Measurements from ENCODE around the gene EIF2B4. TPM values are rescaled to one million over a fixed set of nuclear protein-coding genes. Genes with fewer than 3 reads are reported as not detected.

The EIF2B4 gene
- total RNA-seq: 21.7 and 50.4 TPM in 2 replicates

GRCh38 chr2:27370026-27370815 lies at the start of gene EIF2B4, which contains the start of gene SNX17:
Gene EIF2B4 (minus strand): TSS chr2:27370338. CDS start chr2:27370314, 24 bp downstream.
Gene SNX17 (plus strand): TSS chr2:27370616. CDS start chr2:27370744, 128 bp downstream.

GRCh38 chr2:27409321-27410073 lies 39.4 kb upstream of the EIF2B4 start, which contains the start of gene PPM1G:
Gene PPM1G (minus strand): TSS chr2:27409591. CDS start chr2:27409422, 169 bp downstream.

GRCh38 chr2:27380626-27381545 lies 10.7 kb upstream of the EIF2B4 start, which contains the start of gene ZNF513:
Gene ZNF513 (minus strand): TSS chr2:27380734. CDS start chr2:27380526, 208 bp downstream.

GRCh38 chr2:27356382-27357181 lies 13.6 kb downstream of the EIF2B4 start, which contains the start of gene GTF3C2:
Gene GTF3C2 (minus strand): TSS chr2:27356764. CDS start chr2:27343554, 13,210 bp downstream.

GRCh38 chr2:27322766-27323595 lies 47.2 kb downstream of the EIF2B4 start, which contains the start of gene MPV17:
Gene MPV17 (minus strand): TSS chr2:27323097. CDS start chr2:27322517, 580 bp downstream.

Other genes starting within 250 kb of the EIF2B4 start
- gene ABHD1, start 246.5 kb downstream of the EIF2B4 start, total RNA-seq: under 0.01 and 0.28 TPM in 2 replicates
- gene PREB, start 235.7 kb downstream of the EIF2B4 start, total RNA-seq: 44.5 and 53.3 TPM in 2 replicates
- gene PRR30, start 230.9 kb downstream of the EIF2B4 start, total RNA-seq: not detected in 2 replicates
- gene TCF23, start 221.3 kb downstream of the EIF2B4 start, total RNA-seq: not detected in 2 replicates
- 136 and 240 TPM in 2 replicates for gene ATRAID, start 158.3 kb downstream of the EIF2B4 start, total RNA-seq
- gene SLC5A6, start 158.1 kb downstream of the EIF2B4 start, total RNA-seq: 14.9 and 30.3 TPM in 2 replicates
- gene CAD, start 153.0 kb downstream of the EIF2B4 start, total RNA-seq: 22.6 and 47.9 TPM in 2 replicates
- under 0.01 and 0.19 TPM in 2 replicates for gene SLC30A3, start 107.3 kb downstream of the EIF2B4 start, total RNA-seq
- not detected in 2 replicates for gene DNAJC5G, start 94.9 kb downstream of the EIF2B4 start, total RNA-seq
- under 0.01 TPM in 1 of 2 replicates, not detected in the other for gene TRIM54, start 87.9 kb downstream of the EIF2B4 start, total RNA-seq
- gene UCN, start 61.9 kb downstream of the EIF2B4 start, total RNA-seq: 0.38 and 1.1 TPM in 2 replicates
- 56.2 and 77.5 TPM in 2 replicates for gene MPV17, start 47.2 kb downstream of the EIF2B4 start, total RNA-seq
- gene GTF3C2, start 13.6 kb downstream of the EIF2B4 start, total RNA-seq: 14.1 and 19.2 TPM in 2 replicates
- 137 and 174 TPM in 2 replicates for gene SNX17, start 278 bp upstream of the EIF2B4 start, total RNA-seq
- 6.8 and 7.1 TPM in 2 replicates for gene ZNF513, start 10.4 kb upstream of the EIF2B4 start, total RNA-seq
- gene PPM1G, start 39.3 kb upstream of the EIF2B4 start, total RNA-seq: 59.5 and 167 TPM in 2 replicates
- gene NRBP1, start 58.3 kb upstream of the EIF2B4 start, total RNA-seq: 100 and 134 TPM in 2 replicates
- not detected in 2 replicates for gene KRTCAP3, start 72.0 kb upstream of the EIF2B4 start, total RNA-seq
- 23.6 and 26.8 TPM in 2 replicates for gene IFT172, start 119.4 kb upstream of the EIF2B4 start, total RNA-seq
- gene FNDC4, start 124.9 kb upstream of the EIF2B4 start, total RNA-seq: 21.7 and 24.5 TPM in 2 replicates
- 1.1 and 1.9 TPM in 2 replicates for gene GCKR, start 126.5 kb upstream of the EIF2B4 start, total RNA-seq
- gene ZNF512, start 212.7 kb upstream of the EIF2B4 start, total RNA-seq: 21.1 and 30.4 TPM in 2 replicates

All from regular cardiac myocyte (primary cell).